ENCODE measurements around the gene SLC45A3.

The SLC45A3 gene

DNA sequence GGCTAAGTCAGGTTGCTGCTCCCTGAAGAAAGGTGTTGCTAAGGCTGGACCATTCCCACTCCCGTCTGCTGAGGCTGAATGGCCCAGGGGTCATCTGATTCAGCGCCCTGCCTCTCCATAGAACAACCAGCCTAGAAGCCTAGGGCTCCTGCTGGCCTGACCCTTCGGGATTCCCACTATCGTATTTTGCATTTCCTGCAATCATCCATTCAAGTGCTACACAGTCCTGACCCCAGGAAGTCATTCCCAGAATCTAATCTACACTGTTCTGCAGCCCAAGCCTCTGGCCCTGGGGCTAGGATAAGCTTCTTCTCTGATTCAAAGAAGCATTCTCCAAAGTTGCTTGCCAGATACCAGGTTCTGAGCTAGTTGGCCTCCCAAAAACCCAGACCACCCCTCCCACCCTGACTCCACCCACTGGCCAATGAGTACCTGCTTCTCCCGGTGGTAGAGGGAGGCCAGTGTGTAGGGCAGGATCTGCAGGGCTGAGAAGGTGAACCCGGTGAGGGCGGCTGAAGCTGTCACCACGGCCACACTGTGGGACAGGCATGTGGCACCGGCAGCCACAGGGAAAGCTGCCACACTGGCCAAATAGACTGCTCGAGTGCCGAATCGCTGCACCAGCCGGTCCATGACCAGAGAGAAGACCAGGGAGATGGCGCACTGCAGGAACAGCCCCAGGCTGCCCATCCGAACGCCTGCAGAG, 18.7 kb downstream of the SLC45A3 start:
- H3K4me3 ChIP-seq, result no peak overlapping the region
- no peaks in the 10 kb centered on the region for H3K9me3 ChIP-seq (ENCODE audit: low read depth, low read length)
- TF ChIP-seq EZH2 (IDR thresholded peaks at IDR 0.05) (no peak), FOXP2 (optimal IDR thresholded peaks at IDR 0.05; ENCODE audit: control extremely low read depth, extremely low read length, insufficient read depth) (no peak), POLR2AphosphoS5 (IDR thresholded peaks at IDR 0.05; ENCODE audit: borderline replicate concordance, low read depth, low read length) (no peak)
- H3K9ac ChIP-seq (ENCODE audit: insufficient read length), result no peak overlapping the region
- no peaks in the 10 kb centered on the region for H3K36me3 ChIP-seq (ENCODE audit: insufficient read depth, low read length)
- no peak overlapping the region for H3K27ac ChIP-seq
- no peak for DNase-seq (ENCODE audit: low read depth, low spot score)

DNA sequence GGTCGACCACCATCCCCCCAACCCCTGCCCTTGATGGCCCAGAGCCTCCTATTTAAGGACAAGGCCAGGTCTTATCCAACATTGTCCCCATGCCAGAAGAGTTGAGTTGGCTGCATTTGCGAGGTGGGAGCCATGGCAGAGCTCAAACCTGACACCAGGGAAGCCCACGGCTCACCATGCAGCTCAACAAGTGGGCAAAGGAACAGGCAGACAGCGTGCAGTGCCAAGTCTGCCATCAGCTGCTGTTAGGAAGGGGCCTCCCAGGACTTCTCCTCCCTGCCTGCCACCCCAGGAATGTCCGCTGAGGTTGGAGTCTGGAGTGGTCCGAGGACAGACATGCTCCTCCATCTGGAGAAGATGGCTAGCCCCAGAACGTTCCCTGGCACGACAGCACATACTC, 19.9 kb downstream of the SLC45A3 start:
- Histone ChIP-seq H3K4me3 (no peak overlapping the region), H3K27ac (no peak overlapping the region), H3K36me3 (ENCODE audit: insufficient read depth, low read length) (no peaks in the 10 kb centered on the region), H3K9me3 (ENCODE audit: low read depth, low read length) (no peaks in the 10 kb centered on the region), H3K9ac (ENCODE audit: insufficient read length) (no peak overlapping the region)
- no peak for DNase-seq (ENCODE audit: low read depth, low spot score)
- no peak for TF ChIP-seq POLR2AphosphoS5 (IDR thresholded peaks at IDR 0.05; ENCODE audit: borderline replicate concordance, low read depth, low read length)
- no peak for TF ChIP-seq FOXP2 (optimal IDR thresholded peaks at IDR 0.05; ENCODE audit: control extremely low read depth, extremely low read length, insufficient read depth)
- no peak for TF ChIP-seq EZH2 (IDR thresholded peaks at IDR 0.05)

DNA sequence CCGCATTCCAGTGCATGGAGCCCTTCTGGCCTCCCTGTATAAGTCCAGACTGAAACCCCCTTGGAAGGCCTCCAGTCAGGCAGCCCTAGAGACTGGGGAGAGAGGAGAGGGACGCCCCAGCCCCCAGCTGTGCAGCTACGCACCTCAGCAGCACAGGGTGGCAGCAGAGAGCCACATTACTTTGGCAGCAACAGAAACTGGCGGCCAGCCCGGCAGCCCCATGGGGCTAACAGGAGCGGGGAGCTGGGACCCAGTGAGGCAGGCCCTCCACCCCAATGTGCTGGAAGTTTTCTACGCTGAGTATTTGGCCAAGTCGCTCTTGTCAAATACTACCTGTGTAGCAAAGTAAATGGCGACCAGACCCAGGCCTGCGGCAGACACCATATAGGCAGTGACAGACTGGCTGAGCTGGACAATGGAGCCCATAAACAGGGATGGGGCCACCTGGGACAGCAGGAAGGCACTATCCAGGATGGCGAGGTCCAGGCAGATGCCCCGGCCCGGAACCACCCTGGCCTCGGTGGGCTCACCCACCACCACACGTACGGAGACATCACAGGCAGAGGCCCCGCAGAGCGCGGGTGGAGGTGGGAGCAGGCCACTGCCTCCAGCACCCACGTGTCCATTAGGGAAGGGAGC, 21.2 kb downstream of the SLC45A3 start:
- TF ChIP-seq POLR2AphosphoS5 (IDR thresholded peaks at IDR 0.05; ENCODE audit: borderline replicate concordance, low read depth, low read length) (no peak), FOXP2 (optimal IDR thresholded peaks at IDR 0.05; ENCODE audit: control extremely low read depth, extremely low read length, insufficient read depth) (no peak), EZH2 (IDR thresholded peaks at IDR 0.05) (no peak)
- Histone ChIP-seq H3K9me3 (ENCODE audit: low read depth, low read length) (no peaks in the 10 kb centered on the region), H3K27ac (no peak overlapping the region), H3K4me3 (no peak overlapping the region), H3K9ac (ENCODE audit: insufficient read length) (no peak overlapping the region), H3K36me3 (ENCODE audit: insufficient read depth, low read length) (no peaks in the 10 kb centered on the region)
- no peak for DNase-seq (ENCODE audit: low read depth, low spot score)

DNA sequence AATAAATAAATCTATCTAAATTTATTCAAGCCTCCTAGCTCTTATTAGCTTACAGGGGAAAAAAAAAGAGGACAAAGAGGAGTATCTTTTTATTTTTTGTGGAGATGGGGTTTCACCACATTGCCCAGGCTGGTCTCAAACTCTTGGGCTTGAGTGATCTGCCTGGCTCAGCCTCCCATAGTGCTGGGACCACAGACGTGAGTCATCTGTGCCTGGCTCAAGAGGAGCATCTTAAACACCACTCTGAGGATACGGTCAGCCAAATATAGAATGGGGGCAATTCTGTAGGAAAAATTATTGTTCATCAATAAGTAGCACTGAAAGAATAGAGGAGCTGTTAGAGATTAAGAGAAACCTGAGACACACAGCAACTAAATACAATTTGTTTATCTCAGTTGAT, 24.1 kb downstream of the SLC45A3 start:
- Histone ChIP-seq H3K36me3 (ENCODE audit: insufficient read depth, low read length) (no peaks in the 10 kb centered on the region), H3K4me3 (no peak overlapping the region), H3K9me3 (ENCODE audit: low read depth, low read length) (no peaks in the 10 kb centered on the region), H3K9ac (ENCODE audit: insufficient read length) (no peak overlapping the region), H3K27ac (no peak overlapping the region)
- no peak for DNase-seq (ENCODE audit: low read depth, low spot score)
- TF ChIP-seq EZH2 (IDR thresholded peaks at IDR 0.05), result no peak
- no peak for TF ChIP-seq POLR2AphosphoS5 (IDR thresholded peaks at IDR 0.05; ENCODE audit: borderline replicate concordance, low read depth, low read length)
- no peak for TF ChIP-seq FOXP2 (optimal IDR thresholded peaks at IDR 0.05; ENCODE audit: control extremely low read depth, extremely low read length, insufficient read depth)

DNA sequence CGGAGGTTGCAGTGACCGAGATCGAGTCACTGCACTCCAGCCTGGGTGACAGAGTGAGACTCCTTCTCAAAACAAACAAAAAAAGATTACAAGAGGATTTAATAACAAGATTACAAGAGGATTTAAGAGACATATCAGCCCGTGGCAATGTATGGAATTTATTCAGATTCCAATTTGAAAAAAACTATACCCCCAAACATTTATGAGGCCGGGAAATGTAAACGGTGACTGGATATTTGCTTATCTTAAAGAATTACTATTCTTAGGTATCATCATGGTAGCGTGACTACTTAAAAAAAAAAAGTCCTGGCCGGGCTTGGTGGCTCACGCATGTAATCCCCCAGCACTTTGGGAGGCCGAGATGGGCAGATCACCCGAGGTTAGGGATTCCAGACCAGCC, 27.3 kb downstream of the SLC45A3 start:
- TF ChIP-seq FOXP2 (optimal IDR thresholded peaks at IDR 0.05; ENCODE audit: control extremely low read depth, extremely low read length, insufficient read depth) (no peak), EZH2 (IDR thresholded peaks at IDR 0.05) (no peak), POLR2AphosphoS5 (IDR thresholded peaks at IDR 0.05; ENCODE audit: borderline replicate concordance, low read depth, low read length) (no peak)
- Histone ChIP-seq H3K27ac (no peak overlapping the region), H3K9ac (ENCODE audit: insufficient read length) (no peak overlapping the region), H3K9me3 (ENCODE audit: low read depth, low read length) (no peaks in the 10 kb centered on the region), H3K36me3 (ENCODE audit: insufficient read depth, low read length) (no peaks in the 10 kb centered on the region), H3K4me3 (no peak overlapping the region)
- no peak for DNase-seq (ENCODE audit: low read depth, low spot score)

DNA sequence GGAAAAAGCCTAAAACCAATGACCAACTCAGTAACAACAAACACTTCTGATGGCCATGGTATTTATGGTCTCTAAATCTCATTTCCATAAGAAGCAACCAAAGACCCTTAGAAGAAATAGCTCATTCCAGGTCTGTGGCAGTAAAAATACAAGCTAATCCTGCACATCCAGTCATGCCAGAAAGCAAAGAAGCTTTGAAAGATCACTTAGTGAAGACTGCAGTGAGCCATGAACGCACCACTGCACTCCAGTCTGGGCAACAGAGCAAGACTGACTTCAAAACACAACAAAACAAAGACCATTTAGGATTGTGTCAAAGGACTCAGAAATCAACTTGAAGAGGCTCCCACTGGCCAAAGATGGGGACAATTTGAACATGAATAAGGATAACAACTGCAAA, 30.1 kb downstream of the SLC45A3 start:
- Histone ChIP-seq H3K36me3 (ENCODE audit: insufficient read depth, low read length) (no peaks in the 10 kb centered on the region), H3K9ac (ENCODE audit: insufficient read length) (no peak overlapping the region)

DNA sequence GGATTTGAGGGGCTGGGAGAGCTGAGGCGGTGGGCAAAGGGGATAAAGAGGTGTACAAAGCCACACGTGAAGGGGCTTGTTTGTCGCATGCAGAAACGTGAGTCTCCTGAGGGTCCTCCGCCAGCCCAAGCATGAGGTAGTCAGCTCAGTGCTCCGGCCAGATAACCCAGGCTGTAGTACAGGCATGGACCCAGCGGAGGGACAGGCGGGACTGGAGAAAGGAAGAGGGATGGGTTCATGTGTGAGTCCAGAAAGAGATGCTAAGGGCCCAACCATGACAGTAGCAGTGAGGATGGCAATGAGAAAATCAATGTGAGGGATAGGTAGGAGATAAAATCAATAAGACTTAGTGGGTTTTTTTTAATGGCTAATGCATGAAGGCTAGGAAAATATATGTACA, 34.8 kb downstream of the SLC45A3 start:
- Histone ChIP-seq H3K27ac (no peak overlapping the region), H3K36me3 (ENCODE audit: insufficient read depth, low read length) (no peaks in the 10 kb centered on the region), H3K4me3 (no peak overlapping the region), H3K9ac (ENCODE audit: insufficient read length) (no peak overlapping the region), H3K9me3 (ENCODE audit: low read depth, low read length) (no peaks in the 10 kb centered on the region)
- TF ChIP-seq EZH2 (IDR thresholded peaks at IDR 0.05) (no peak), POLR2AphosphoS5 (IDR thresholded peaks at IDR 0.05; ENCODE audit: borderline replicate concordance, low read depth, low read length) (no peak), FOXP2 (optimal IDR thresholded peaks at IDR 0.05; ENCODE audit: control extremely low read depth, extremely low read length, insufficient read depth) (no peak)
- DNase-seq (ENCODE audit: low read depth, low spot score), result no peak

More for the DNA sequence above, 30.1 kb downstream of the SLC45A3 start:
- H3K27ac ChIP-seq, result no peak overlapping the region
- no peaks in the 10 kb centered on the region for H3K9me3 ChIP-seq (ENCODE audit: low read depth, low read length)
- TF ChIP-seq FOXP2 (optimal IDR thresholded peaks at IDR 0.05; ENCODE audit: control extremely low read depth, extremely low read length, insufficient read depth) (no peak), POLR2AphosphoS5 (IDR thresholded peaks at IDR 0.05; ENCODE audit: borderline replicate concordance, low read depth, low read length) (no peak), EZH2 (IDR thresholded peaks at IDR 0.05) (no peak)
- no peak overlapping the region for H3K4me3 ChIP-seq
- DNase-seq (ENCODE audit: low read depth, low spot score), result no peak

DNA sequence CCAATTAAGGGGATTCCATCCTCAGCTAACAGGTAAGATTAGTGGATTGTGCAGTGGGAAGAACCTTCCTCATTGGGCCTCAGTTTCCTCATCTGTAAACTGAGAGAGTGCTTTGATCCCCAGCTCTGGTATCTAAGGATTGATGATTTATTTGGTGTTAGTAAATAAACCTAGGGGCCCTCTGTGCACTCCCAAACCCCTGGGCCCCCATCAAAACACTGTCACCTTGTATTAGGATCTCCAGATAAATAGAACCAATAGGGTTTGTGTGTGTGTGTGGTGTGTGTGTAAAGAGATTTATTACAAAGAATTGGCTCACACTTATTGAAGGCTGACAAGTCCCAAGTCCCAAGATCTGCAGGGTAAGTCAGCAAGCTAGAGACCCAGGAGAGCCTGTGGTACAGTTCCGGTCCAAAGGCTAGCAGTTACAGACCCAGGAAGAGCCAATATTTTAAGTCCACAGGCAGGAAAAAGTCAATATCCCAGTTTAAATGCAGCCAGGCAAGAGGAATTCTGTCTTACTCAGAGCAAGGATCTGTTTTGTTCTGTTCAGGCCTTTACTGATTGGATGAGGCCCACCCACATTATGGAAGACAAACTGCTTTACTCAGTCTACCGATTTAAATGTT, 37.5 kb downstream of the SLC45A3 start:
- Histone ChIP-seq H3K9ac (ENCODE audit: insufficient read length) (no peak overlapping the region), H3K9me3 (ENCODE audit: low read depth, low read length) (no peaks in the 10 kb centered on the region), H3K36me3 (ENCODE audit: insufficient read depth, low read length) (no peaks in the 10 kb centered on the region), H3K4me3 (no peak overlapping the region), H3K27ac (no peak overlapping the region)
- TF ChIP-seq FOXP2 (optimal IDR thresholded peaks at IDR 0.05; ENCODE audit: control extremely low read depth, extremely low read length, insufficient read depth) (no peak), POLR2AphosphoS5 (IDR thresholded peaks at IDR 0.05; ENCODE audit: borderline replicate concordance, low read depth, low read length) (no peak), EZH2 (IDR thresholded peaks at IDR 0.05) (no peak)
- no peak for DNase-seq (ENCODE audit: low read depth, low spot score)

All from SK-N-MC (cell line).